ENCODE data around the gene DPYD. TPM values are rescaled to one million over a fixed set of nuclear protein-coding genes. Genes with fewer than 3 reads are reported as not detected.

The DPYD gene
- polyA plus RNA-seq, 3 donors from 2014 or later: 23.0 to 35.9 (median 30.8) TPM

- Mint-ChIP-seq H3K36me3 (peaks cover 3 to 6% (median 6%) of the 10 kb centered on the region in 3 donors), H3K9me3 (no peaks in the 10 kb centered on the region), H3K27ac (peak overlapping the region in 1 of 6 donors; percentile 55), H3K4me3 (peak overlapping the region; percentile 44 to 65 (median 60)), H3K4me1 (peaks cover 18 to 34% of the 10 kb centered on the region in 2 donors), H3K27me3 (ENCODE audit: low read depth in 3 of 3) (no peaks in the 10 kb centered on the region)
- DNase-seq: no peak
These were observed 71.2 kb downstream of the DPYD start for GRCh38 chr1:97849345-97850340.

GRCh38 chr1:97845805-97846204 is 75.0 kb downstream of the DPYD start:
- no peaks in the 10 kb centered on the region for H3K9me3 Mint-ChIP-seq
- no peak for DNase-seq
- no peak overlapping the region for H3K27ac Mint-ChIP-seq
- H3K27me3 Mint-ChIP-seq (ENCODE audit: low read depth in 3 of 3): no peaks in the 10 kb centered on the region
- H3K4me1 Mint-ChIP-seq: peaks cover 14 to 32% of the 10 kb centered on the region in 2 donors
- peaks cover 3 to 6% (median 6%) of the 10 kb centered on the region in 3 donors for H3K36me3 Mint-ChIP-seq
- no peak overlapping the region for H3K4me3 Mint-ChIP-seq

GRCh38 chr1:97844552-97845089 is 76.2 kb downstream of the DPYD start:
- peak overlapping the region in 1 of 6 donors; percentile 35 for H3K27ac Mint-ChIP-seq
- peaks cover 3 to 6% (median 6%) of the 10 kb centered on the region in 3 donors for H3K36me3 Mint-ChIP-seq
- H3K9me3 Mint-ChIP-seq: no peaks in the 10 kb centered on the region
- no peak for DNase-seq
- no peak overlapping the region for H3K4me3 Mint-ChIP-seq
- peaks cover 8 to 21% of the 10 kb centered on the region in 2 donors for H3K4me1 Mint-ChIP-seq
- no peaks in the 10 kb centered on the region for H3K27me3 Mint-ChIP-seq (ENCODE audit: low read depth in 3 of 3)

- no peak for DNase-seq
- Mint-ChIP-seq H3K4me3 (no peak overlapping the region), H3K36me3 (peaks cover 3 to 5% (median 3%) of the 10 kb centered on the region in 3 donors), H3K9me3 (no peaks in the 10 kb centered on the region), H3K27me3 (ENCODE audit: low read depth in 3 of 3) (no peaks in the 10 kb centered on the region), H3K27ac (no peak overlapping the region), H3K4me1 (peaks cover 0 to 9% of the 10 kb centered on the region in 2 donors)
These were observed 79.5 kb downstream of the DPYD start for GRCh38 chr1:97841338-97841737.

GRCh38 chr1:97837161-97837560 is 83.7 kb downstream of the DPYD start:
- Mint-ChIP-seq H3K4me3 (no peak overlapping the region), H3K36me3 (no peaks in the 10 kb centered on the region), H3K9me3 (no peaks in the 10 kb centered on the region), H3K27me3 (ENCODE audit: low read depth in 3 of 3) (no peaks in the 10 kb centered on the region), H3K4me1 (peaks cover 2 to 6% of the 10 kb centered on the region in 2 donors), H3K27ac (no peak overlapping the region)
- DNase-seq: no peak

GRCh38 chr1:97834899-97835298 is 85.9 kb downstream of the DPYD start:
- Mint-ChIP-seq H3K36me3 (no peaks in the 10 kb centered on the region), H3K4me1 (peaks cover 2 to 15% of the 10 kb centered on the region in 2 donors), H3K27me3 (ENCODE audit: low read depth in 3 of 3) (no peaks in the 10 kb centered on the region), H3K9me3 (no peaks in the 10 kb centered on the region), H3K4me3 (no peak overlapping the region), H3K27ac (no peak overlapping the region)
- no peak for DNase-seq

GRCh38 chr1:97833881-97834280 is 87.0 kb downstream of the DPYD start:
- DNase-seq: no peak
- Mint-ChIP-seq H3K27ac (no peak overlapping the region), H3K4me1 (peaks cover 2 to 10% of the 10 kb centered on the region in 2 donors), H3K27me3 (ENCODE audit: low read depth in 3 of 3) (no peaks in the 10 kb centered on the region), H3K36me3 (no peaks in the 10 kb centered on the region), H3K4me3 (no peak overlapping the region), H3K9me3 (no peaks in the 10 kb centered on the region)

- H3K4me1 Mint-ChIP-seq: peaks cover 2 to 10% of the 10 kb centered on the region in 2 donors
- no peak overlapping the region for H3K4me3 Mint-ChIP-seq
- H3K27me3 Mint-ChIP-seq (ENCODE audit: low read depth in 3 of 3): no peaks in the 10 kb centered on the region
- H3K27ac Mint-ChIP-seq: no peak overlapping the region
- DNase-seq: no peak
- no peaks in the 10 kb centered on the region for H3K36me3 Mint-ChIP-seq
- H3K9me3 Mint-ChIP-seq: no peaks in the 10 kb centered on the region
These were observed 88.4 kb downstream of the DPYD start for GRCh38 chr1:97832481-97832880.

GRCh38 chr1:97827887-97828286 is 92.9 kb downstream of the DPYD start:
- H3K9me3 Mint-ChIP-seq: no peaks in the 10 kb centered on the region
- H3K27me3 Mint-ChIP-seq (ENCODE audit: low read depth in 3 of 3): peaks cover 0 to 2% (median 0%) of the 10 kb centered on the region in 3 donors
- DNase-seq: no peak
- H3K27ac Mint-ChIP-seq: no peak overlapping the region
- no peak overlapping the region for H3K4me3 Mint-ChIP-seq
- no peaks in the 10 kb centered on the region for H3K36me3 Mint-ChIP-seq
- H3K4me1 Mint-ChIP-seq: peaks cover 1 to 10% of the 10 kb centered on the region in 2 donors

- no peak for DNase-seq
- no peak overlapping the region for H3K4me3 Mint-ChIP-seq
- peaks cover 1 to 10% of the 10 kb centered on the region in 2 donors for H3K4me1 Mint-ChIP-seq
- H3K27me3 Mint-ChIP-seq (ENCODE audit: low read depth in 3 of 3): peaks cover 0 to 2% (median 0%) of the 10 kb centered on the region in 3 donors
- H3K27ac Mint-ChIP-seq: no peak overlapping the region
- no peaks in the 10 kb centered on the region for H3K36me3 Mint-ChIP-seq
- H3K9me3 Mint-ChIP-seq: no peaks in the 10 kb centered on the region
These were observed 94.0 kb downstream of the DPYD start for GRCh38 chr1:97826820-97827219.

GRCh38 chr1:97824624-97825023 is 96.2 kb downstream of the DPYD start:
- H3K36me3 Mint-ChIP-seq: no peaks in the 10 kb centered on the region
- peaks cover 0 to 2% (median 0%) of the 10 kb centered on the region in 3 donors for H3K27me3 Mint-ChIP-seq (ENCODE audit: low read depth in 3 of 3)
- H3K9me3 Mint-ChIP-seq: no peaks in the 10 kb centered on the region
- H3K27ac Mint-ChIP-seq: no peak overlapping the region
- no peak overlapping the region for H3K4me3 Mint-ChIP-seq
- peaks cover 1 to 4% of the 10 kb centered on the region in 2 donors for H3K4me1 Mint-ChIP-seq
- DNase-seq: no peak

- H3K9me3 Mint-ChIP-seq: no peaks in the 10 kb centered on the region
- H3K4me1 Mint-ChIP-seq: peaks cover 1 to 4% of the 10 kb centered on the region in 2 donors
- no peaks in the 10 kb centered on the region for H3K36me3 Mint-ChIP-seq
- no peak overlapping the region for H3K4me3 Mint-ChIP-seq
- no peak for DNase-seq
- H3K27me3 Mint-ChIP-seq (ENCODE audit: low read depth in 3 of 3): peaks cover 0 to 2% (median 0%) of the 10 kb centered on the region in 3 donors
- no peak overlapping the region for H3K27ac Mint-ChIP-seq
These were observed 96.6 kb downstream of the DPYD start for GRCh38 chr1:97824200-97824599.

- Mint-ChIP-seq H3K36me3 (no peaks in the 10 kb centered on the region), H3K9me3 (no peaks in the 10 kb centered on the region), H3K27ac (no peak overlapping the region), H3K4me1 (peaks cover 1 to 4% of the 10 kb centered on the region in 2 donors), H3K4me3 (no peak overlapping the region), H3K27me3 (ENCODE audit: low read depth in 3 of 3) (peaks cover 0 to 2% (median 0%) of the 10 kb centered on the region in 3 donors)
- DNase-seq: peak in 2 of 3 donors; percentile 5 to 12
These were observed 100.2 kb downstream of the DPYD start for GRCh38 chr1:97820470-97821188.

- Mint-ChIP-seq H3K4me1 (peaks cover 3 to 11% of the 10 kb centered on the region in 2 donors), H3K27ac (no peak overlapping the region)
These were observed 103.9 kb downstream of the DPYD start for GRCh38 chr1:97816927-97817326.

More at GRCh38 chr1:97816927-97817326, 103.9 kb downstream of the DPYD start:
- H3K36me3 Mint-ChIP-seq: peaks cover 0 to 5% (median 4%) of the 10 kb centered on the region in 3 donors
- no peaks in the 10 kb centered on the region for H3K9me3 Mint-ChIP-seq
- H3K27me3 Mint-ChIP-seq (ENCODE audit: low read depth in 3 of 3): no peaks in the 10 kb centered on the region
- no peak for DNase-seq
- no peak overlapping the region for H3K4me3 Mint-ChIP-seq

All from immature natural killer cell (primary cell).